Neural crest cell (in vitro differentiated cells): Measurements from ENCODE around the gene TNS3. TPM values are rescaled to one million over a fixed set of nuclear protein-coding genes. Genes with fewer than 3 reads are reported as not detected.

Source experiments
- DNase-seq: peaks from one replicate; pipeline ENCODE4 v3.0.0; 2021; ENCODE audit warnings: low read depth, mixed read lengths, low spot score
- H3K27ac Mint-ChIP-seq: one replicate; pipeline ENCODE4 v1.8.0; 2021; ENCODE audit warnings: mild to moderate bottlenecking, mixed read lengths; ENCODE audit not compliant: unreplicated experiment
- H3K27me3 Mint-ChIP-seq: 2 replicates; pipeline ENCODE4 v1.8.0; 2021; ENCODE audit warnings: low read depth, mild to moderate bottlenecking, mixed read lengths
- H3K36me3 Mint-ChIP-seq: 2 replicates; pipeline ENCODE4 v1.8.0; 2021; ENCODE audit warnings: low read depth, mild to moderate bottlenecking, mixed read lengths
- H3K4me1 Mint-ChIP-seq: 2 replicates; pipeline ENCODE4 v1.8.0; 2021; ENCODE audit warnings: mixed read lengths
- H3K4me3 Mint-ChIP-seq: one replicate; pipeline ENCODE4 v1.8.0; 2021; ENCODE audit warnings: mild to moderate bottlenecking, mixed read lengths
- H3K9me3 Mint-ChIP-seq: 2 replicates; pipeline ENCODE4 v1.8.0; 2021; ENCODE audit warnings: mixed read lengths
- total RNA-seq: library from RNA; stranded (reverse); gene quantifications from 2 replicates; pipeline ENCODE4 v1.2.1, GENCODE V29; 2021
- TF ChIP-seq, protein P1 (sequence below): fragments of 200-600 bp; sonication (generic); conservative IDR thresholded peaks from 2 replicates; pipeline ENCODE4 v1.5.0; 2021; ENCODE audit warnings: antibody characterized with exemption, mild to moderate bottlenecking

Gene TNS3
- total RNA-seq, 1 donor from 2014 or later: 26.4 TPM

DNA sequence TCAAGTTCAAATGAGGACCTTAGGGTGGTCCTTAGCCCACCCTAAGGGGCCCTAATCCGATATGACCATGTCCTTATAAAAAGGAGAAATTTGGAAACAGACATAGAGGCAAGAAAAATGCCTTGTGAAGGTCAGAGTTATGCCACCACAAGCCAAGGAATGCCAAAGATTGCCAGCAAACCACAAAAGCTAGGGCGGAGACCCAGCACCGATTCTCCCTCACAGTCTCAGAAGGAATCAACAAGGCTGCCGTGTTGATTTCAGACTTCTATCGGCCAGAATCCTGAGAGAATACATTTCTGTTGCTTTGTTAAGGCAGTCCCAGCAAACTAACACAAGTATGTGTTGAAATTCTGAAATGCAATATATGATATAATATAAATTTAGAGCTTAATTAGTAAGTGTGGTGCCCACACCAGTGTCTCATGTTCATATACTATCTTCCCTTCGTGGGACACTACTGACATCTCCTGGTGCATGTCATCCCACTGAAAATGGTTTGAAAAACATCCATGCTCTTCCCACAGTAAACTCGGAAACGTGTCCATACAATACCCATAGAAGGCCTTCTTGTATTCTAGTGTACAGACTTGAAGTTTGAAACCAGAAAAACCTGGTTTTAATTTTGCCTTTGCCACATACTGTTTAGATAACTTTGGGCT lies 349.0 kb downstream of the TNS3 start:
- H3K4me3 Mint-ChIP-seq: no peak overlapping the region
- no peak overlapping the region for H3K27ac Mint-ChIP-seq
- no peaks in the 10 kb centered on the region for H3K36me3 Mint-ChIP-seq
- no peaks in the 10 kb centered on the region for H3K4me1 Mint-ChIP-seq
- H3K27me3 Mint-ChIP-seq: no peaks in the 10 kb centered on the region
- TF ChIP-seq, protein P1, sequence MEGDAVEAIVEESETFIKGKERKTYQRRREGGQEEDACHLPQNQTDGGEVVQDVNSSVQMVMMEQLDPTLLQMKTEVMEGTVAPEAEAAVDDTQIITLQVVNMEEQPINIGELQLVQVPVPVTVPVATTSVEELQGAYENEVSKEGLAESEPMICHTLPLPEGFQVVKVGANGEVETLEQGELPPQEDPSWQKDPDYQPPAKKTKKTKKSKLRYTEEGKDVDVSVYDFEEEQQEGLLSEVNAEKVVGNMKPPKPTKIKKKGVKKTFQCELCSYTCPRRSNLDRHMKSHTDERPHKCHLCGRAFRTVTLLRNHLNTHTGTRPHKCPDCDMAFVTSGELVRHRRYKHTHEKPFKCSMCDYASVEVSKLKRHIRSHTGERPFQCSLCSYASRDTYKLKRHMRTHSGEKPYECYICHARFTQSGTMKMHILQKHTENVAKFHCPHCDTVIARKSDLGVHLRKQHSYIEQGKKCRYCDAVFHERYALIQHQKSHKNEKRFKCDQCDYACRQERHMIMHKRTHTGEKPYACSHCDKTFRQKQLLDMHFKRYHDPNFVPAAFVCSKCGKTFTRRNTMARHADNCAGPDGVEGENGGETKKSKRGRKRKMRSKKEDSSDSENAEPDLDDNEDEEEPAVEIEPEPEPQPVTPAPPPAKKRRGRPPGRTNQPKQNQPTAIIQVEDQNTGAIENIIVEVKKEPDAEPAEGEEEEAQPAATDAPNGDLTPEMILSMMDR: no peak
- DNase-seq: no peak
- no peaks in the 10 kb centered on the region for H3K9me3 Mint-ChIP-seq

DNA sequence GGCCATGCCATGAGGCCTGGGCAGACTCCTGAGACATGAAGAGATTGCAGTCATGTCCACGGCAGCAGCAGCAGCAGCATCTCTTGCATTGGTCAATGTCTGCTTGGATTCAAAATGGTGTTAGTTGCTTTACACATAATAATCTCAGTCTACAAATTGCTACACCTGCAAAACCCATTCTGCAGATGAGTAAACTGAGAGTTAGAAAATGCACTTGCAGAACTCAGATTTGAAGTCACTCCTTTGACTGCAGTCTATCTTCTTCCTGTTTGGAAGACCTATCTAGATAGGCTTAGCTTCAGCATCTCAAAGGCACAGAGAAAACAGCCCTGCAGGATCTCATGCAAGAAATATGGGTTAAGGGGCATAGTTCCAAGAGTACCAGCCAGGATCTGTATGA lies 350.3 kb downstream of the TNS3 start:
- no peak overlapping the region for H3K27ac Mint-ChIP-seq
- no peaks in the 10 kb centered on the region for H3K36me3 Mint-ChIP-seq
- H3K4me1 Mint-ChIP-seq: no peaks in the 10 kb centered on the region

DNA sequence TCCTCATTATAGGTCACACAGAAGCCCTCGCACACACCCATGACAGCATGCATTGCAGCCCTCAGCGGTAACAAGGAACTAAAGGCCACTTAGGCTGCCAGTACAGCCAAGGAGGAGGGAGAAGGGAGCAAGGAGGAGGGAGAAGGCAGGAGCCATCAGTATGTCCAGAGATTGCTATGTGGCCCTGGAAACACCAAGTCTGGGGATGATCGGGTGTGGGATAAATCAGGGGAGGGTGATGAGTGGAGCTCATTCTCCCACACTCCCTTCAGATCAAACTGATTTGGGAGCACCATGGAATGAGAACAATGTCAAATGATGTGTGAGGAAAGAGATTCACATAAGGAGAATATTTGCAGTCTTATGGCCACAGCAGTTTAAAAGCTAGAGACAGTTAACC lies 350.9 kb downstream of the TNS3 start:
- Mint-ChIP-seq H3K27me3 (no peaks in the 10 kb centered on the region), H3K4me3 (no peak overlapping the region), H3K9me3 (no peaks in the 10 kb centered on the region), H3K4me1 (no peaks in the 10 kb centered on the region), H3K27ac (no peak overlapping the region), H3K36me3 (no peaks in the 10 kb centered on the region)
- no peak for DNase-seq
- TF ChIP-seq, protein P1: no peak

More for the DNA sequence above, 350.3 kb downstream of the TNS3 start:
- TF ChIP-seq, protein P1: no peak
- no peak for DNase-seq
- Mint-ChIP-seq H3K27me3 (no peaks in the 10 kb centered on the region), H3K4me3 (no peak overlapping the region), H3K9me3 (no peaks in the 10 kb centered on the region)

DNA sequence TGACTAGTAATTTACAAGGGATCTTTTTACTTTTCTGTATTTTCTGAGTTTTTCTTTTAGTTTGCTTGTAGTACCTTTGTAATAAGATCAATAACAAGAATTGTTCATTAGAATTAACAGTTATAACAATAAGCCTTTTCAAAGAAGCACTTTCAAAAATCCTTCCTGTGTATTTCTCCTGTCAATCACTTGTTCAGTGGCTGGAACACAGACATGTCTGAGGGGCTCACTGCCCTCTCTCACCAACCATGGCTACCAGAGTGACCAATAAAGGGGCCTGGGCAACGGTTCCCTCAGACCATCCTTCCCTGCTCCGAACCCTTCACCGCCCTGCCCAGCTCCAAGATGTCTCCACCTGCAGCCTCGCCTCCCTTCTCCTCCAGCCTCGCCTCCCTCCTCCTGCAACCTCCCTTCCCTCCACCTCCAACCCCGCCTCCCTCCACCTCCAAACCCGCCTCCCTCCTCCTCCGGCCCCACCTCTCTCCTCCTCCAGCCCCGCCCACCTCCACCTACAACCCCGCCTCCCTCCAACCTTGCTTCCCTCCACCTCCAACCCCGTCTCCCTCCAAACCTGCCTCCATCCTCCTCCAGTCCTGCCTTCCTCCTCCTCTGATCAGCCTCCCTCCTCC lies 353.4 kb downstream of the TNS3 start:
- DNase-seq: no peak
- Mint-ChIP-seq H3K36me3 (no peaks in the 10 kb centered on the region), H3K27me3 (no peaks in the 10 kb centered on the region), H3K9me3 (no peaks in the 10 kb centered on the region), H3K4me1 (no peaks in the 10 kb centered on the region), H3K27ac (no peak overlapping the region), H3K4me3 (no peak overlapping the region)
- TF ChIP-seq, protein P1: no peak

DNA sequence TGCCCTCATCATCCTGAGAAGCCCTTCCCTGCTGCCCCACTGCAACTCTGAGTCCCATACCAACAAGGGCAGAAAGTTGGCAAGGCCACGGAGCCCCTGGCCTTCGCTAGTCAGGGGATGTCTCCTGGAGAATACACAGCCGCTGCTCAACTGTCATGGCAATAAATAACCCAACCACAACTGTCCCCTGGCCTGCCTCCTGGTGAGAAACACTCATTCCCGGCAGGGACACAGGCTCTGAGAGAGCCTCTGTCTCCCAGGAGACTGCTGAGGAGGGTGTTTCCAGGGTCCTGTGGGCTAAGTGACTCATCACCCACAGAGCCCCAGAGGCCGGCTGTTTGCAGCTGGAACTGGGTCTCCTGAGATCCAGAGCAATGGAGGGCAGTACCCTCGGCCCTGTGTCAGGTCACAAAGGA lies 354.1 kb downstream of the TNS3 start:
- Mint-ChIP-seq H3K27ac (no peak overlapping the region), H3K9me3 (no peaks in the 10 kb centered on the region), H3K27me3 (no peaks in the 10 kb centered on the region)

More for the DNA sequence above, 354.1 kb downstream of the TNS3 start:
- TF ChIP-seq, protein P1: no peak
- no peak for DNase-seq
- H3K4me3 Mint-ChIP-seq: no peak overlapping the region
- no peaks in the 10 kb centered on the region for H3K36me3 Mint-ChIP-seq
- H3K4me1 Mint-ChIP-seq: no peaks in the 10 kb centered on the region
